ENCODE measurements around the gene SLC5A11. TPM values are rescaled to one million over a fixed set of nuclear protein-coding genes. Genes with fewer than 3 reads are reported as not detected.
A peak's percentile ranks its signal among the peaks of the same experiment; 100 is the strongest.

SLC5A11 gene
- total RNA-seq, 1 donor from 2014 or later, result not detected

- H3K9me3 Mint-ChIP-seq (ENCODE audit: unreplicated experiment), result no peaks in the 10 kb centered on the region
- Histone ChIP-seq H3K9me3 (ENCODE audit: insufficient read depth, low read depth, low read length) (no peaks in the 10 kb centered on the region), H3K36me3 (ENCODE audit: insufficient read depth, low read length) (no peaks in the 10 kb centered on the region), H3K4me2 (ENCODE audit: low read length) (no peak overlapping the region), H2AFZ (ENCODE audit: low read depth, low read length) (no peak overlapping the region), H3K27ac (ENCODE audit: low read depth, low read length) (no peak overlapping the region), H4K20me1 (ENCODE audit: insufficient read depth, low read length) (no peaks in the 10 kb centered on the region), H3K27me3 (ENCODE audit: insufficient read depth, low read length) (no peaks in the 10 kb centered on the region), H3K4me3 (ENCODE audit: insufficient read depth, low read depth, low read length) (no peak overlapping the region), H3K9ac (ENCODE audit: low read length) (no peak overlapping the region), H3K4me1 (ENCODE audit: insufficient read depth, low read length) (peaks cover 11% of the 10 kb centered on the region), H3K79me2 (ENCODE audit: insufficient read depth, low read length) (no peaks in the 10 kb centered on the region)
- FAIRE-seq (no peak), DNase-seq (ENCODE audit: low read depth) (no peak)
- H3K27ac Mint-ChIP-seq (ENCODE audit: unreplicated experiment), result no peak overlapping the region
- no peaks in the 10 kb centered on the region for H3K36me3 Mint-ChIP-seq (ENCODE audit: low read depth, unreplicated experiment)
- no peak overlapping the region for H3K4me3 Mint-ChIP-seq (ENCODE audit: unreplicated experiment)
- TF ChIP-seq EZH2 (IDR thresholded peaks at IDR 0.05; ENCODE audit: insufficient read depth, low read length), result no peak
- TF ChIP-seq CTCF (IDR thresholded peaks at IDR 0.05; ENCODE audit: insufficient read depth, low read depth, low read length), result no peak
- peaks cover 6% of the 10 kb centered on the region for H3K4me1 Mint-ChIP-seq (ENCODE audit: low read depth, unreplicated experiment)
- no peaks in the 10 kb centered on the region for H3K27me3 Mint-ChIP-seq (ENCODE audit: low read depth, unreplicated experiment)
Observed at GRCh38 chr16:24836836-24837235, 8.9 kb upstream of the SLC5A11 start.

GRCh38 chr16:24837969-24838368, 7.8 kb upstream of the SLC5A11 start:
- Histone ChIP-seq H3K4me3 (ENCODE audit: insufficient read depth, low read depth, low read length) (no peak overlapping the region), H2AFZ (ENCODE audit: low read depth, low read length) (no peak overlapping the region), H3K4me1 (ENCODE audit: insufficient read depth, low read length) (peaks cover 11% of the 10 kb centered on the region), H3K4me2 (ENCODE audit: low read length) (no peak overlapping the region), H3K36me3 (ENCODE audit: insufficient read depth, low read length) (no peaks in the 10 kb centered on the region), H3K9me3 (ENCODE audit: insufficient read depth, low read depth, low read length) (no peaks in the 10 kb centered on the region), H3K27ac (ENCODE audit: low read depth, low read length) (no peak overlapping the region), H3K27me3 (ENCODE audit: insufficient read depth, low read length) (no peaks in the 10 kb centered on the region), H3K9ac (ENCODE audit: low read length) (no peak overlapping the region), H3K79me2 (ENCODE audit: insufficient read depth, low read length) (no peaks in the 10 kb centered on the region), H4K20me1 (ENCODE audit: insufficient read depth, low read length) (no peaks in the 10 kb centered on the region)
- H3K27ac Mint-ChIP-seq (ENCODE audit: unreplicated experiment), result no peak overlapping the region
- no peaks in the 10 kb centered on the region for H3K36me3 Mint-ChIP-seq (ENCODE audit: low read depth, unreplicated experiment)
- DNase-seq (ENCODE audit: low read depth), result no peak
- no peaks in the 10 kb centered on the region for H3K9me3 Mint-ChIP-seq (ENCODE audit: unreplicated experiment)
- TF ChIP-seq EZH2 (IDR thresholded peaks at IDR 0.05; ENCODE audit: insufficient read depth, low read length) (no peak), CTCF (IDR thresholded peaks at IDR 0.05; ENCODE audit: insufficient read depth, low read depth, low read length) (no peak)
- H3K27me3 Mint-ChIP-seq (ENCODE audit: low read depth, unreplicated experiment), result no peaks in the 10 kb centered on the region
- FAIRE-seq, result no peak
- no peak overlapping the region for H3K4me3 Mint-ChIP-seq (ENCODE audit: unreplicated experiment)
- H3K4me1 Mint-ChIP-seq (ENCODE audit: low read depth, unreplicated experiment), result peaks cover 6% of the 10 kb centered on the region

- Mint-ChIP-seq H3K4me3 (ENCODE audit: unreplicated experiment) (peak overlapping the region; percentile 60), H3K27me3 (ENCODE audit: low read depth, unreplicated experiment) (no peaks in the 10 kb centered on the region), H3K9me3 (ENCODE audit: unreplicated experiment) (no peaks in the 10 kb centered on the region), H3K4me1 (ENCODE audit: low read depth, unreplicated experiment) (peaks cover 6% of the 10 kb centered on the region), H3K36me3 (ENCODE audit: low read depth, unreplicated experiment) (no peaks in the 10 kb centered on the region), H3K27ac (ENCODE audit: unreplicated experiment) (peak overlapping the region; percentile 74)
- Histone ChIP-seq H3K79me2 (ENCODE audit: insufficient read depth, low read length) (no peaks in the 10 kb centered on the region), H3K9me3 (ENCODE audit: insufficient read depth, low read depth, low read length) (no peaks in the 10 kb centered on the region), H3K27ac (ENCODE audit: low read depth, low read length) (peak overlapping the region; percentile 48), H3K9ac (ENCODE audit: low read length) (peak overlapping the region; percentile 53), H3K27me3 (ENCODE audit: insufficient read depth, low read length) (no peaks in the 10 kb centered on the region), H2AFZ (ENCODE audit: low read depth, low read length) (peak overlapping the region; percentile 72), H3K4me2 (ENCODE audit: low read length) (peak overlapping the region; percentile 78), H3K4me3 (ENCODE audit: insufficient read depth, low read depth, low read length) (no peak overlapping the region), H3K4me1 (ENCODE audit: insufficient read depth, low read length) (peaks cover 11% of the 10 kb centered on the region), H3K36me3 (ENCODE audit: insufficient read depth, low read length) (no peaks in the 10 kb centered on the region), H4K20me1 (ENCODE audit: insufficient read depth, low read length) (no peaks in the 10 kb centered on the region)
- peak; percentile 65 for DNase-seq (ENCODE audit: low read depth)
- no peak for FAIRE-seq
- TF ChIP-seq CTCF (IDR thresholded peaks at IDR 0.05; ENCODE audit: insufficient read depth, low read depth, low read length) (no peak), EZH2 (IDR thresholded peaks at IDR 0.05; ENCODE audit: insufficient read depth, low read length) (no peak)
Observed at GRCh38 chr16:24838554-24839266, 7.1 kb upstream of the SLC5A11 start.
